Panc1 (cell line): Measurements from ENCODE around the gene CFAP68. TPM values are rescaled to one million over a fixed set of nuclear protein-coding genes. Genes with fewer than 3 reads are reported as not detected.

Experiments
- ATAC-seq: fragments of 200-7000 bp; cut with Tn5 transposase; 2 replicates; pipeline ENCODE4 v1.9.1; 2020; ENCODE audit warnings: mild to moderate bottlenecking, moderate library complexity
- BruUV-seq: library from RNA; stranded (reverse); fragments of 400-500 nt; replicated peaks from 2 replicates; lab custom pipeline; 2021; lab: Mats Ljungman, UMichigan
- CTCF ChIA-PET: fragments of 300-600 bp; sonication (Branson Sonifier 250); formaldehyde crosslinking; loops from one replicate; lab custom pipeline; 2022; ENCODE audit warnings: antibody characterized with exemption; lab: Charles Lee
- POLR2A ChIA-PET: fragments of 300-600 bp; sonication (Branson Sonifier 250); formaldehyde crosslinking; loops from one replicate; lab custom pipeline; 2022; ENCODE audit warnings: antibody characterized with exemption; lab: Charles Lee
- DNase-seq: peaks from one replicate; pipeline ENCODE4 v3.0.0-alpha.2; 2010; ENCODE audit warnings: low read depth, low spot score
- H3K27ac ChIP-seq: 2 replicates; pipeline ENCODE4 v1.5.1; 2011; ENCODE audit warnings: mild to moderate bottlenecking, low read length, inconsistent platforms
- H3K27me3 ChIP-seq: fragments of 200-500 bp; sonication (Bioruptor generic); 2 replicates; pipeline ENCODE4 v1.6.0; 2014; ENCODE audit warnings: low read length, inconsistent platforms; ENCODE audit not compliant: control insufficient read depth, insufficient read depth
- H3K36me3 ChIP-seq: fragments of 200-500 bp; sonication (Bioruptor generic); 2 replicates; pipeline ENCODE4 v1.5.1; 2014; ENCODE audit warnings: inconsistent platforms, mild to moderate bottlenecking, low read length, moderate library complexity; ENCODE audit not compliant: control insufficient read depth, insufficient read depth
- H3K4me1 ChIP-seq: 2 replicates; pipeline ENCODE4 v1.5.1; 2011; ENCODE audit warnings: inconsistent platforms, mild to moderate bottlenecking, low read length, moderate library complexity; ENCODE audit not compliant: control insufficient read depth, insufficient read depth
- H3K4me3 ChIP-seq, 2 experiments: 2 replicates each; pipeline ENCODE4 v1.5.1; 2011 to 2012; ENCODE audit warnings: low read depth in 2 of 2, low read length in 2 of 2, mild to moderate bottlenecking in 2 of 2, inconsistent platforms in 1 of 2, moderate library complexity in 1 of 2
- H3K9me3 ChIP-seq: fragments of 200-500 bp; sonication (Bioruptor generic); 2 replicates; pipeline ENCODE4 v1.5.1; 2014; ENCODE audit warnings: low read depth, mild to moderate bottlenecking, inconsistent platforms, low read length, moderate library complexity; ENCODE audit not compliant: control insufficient read depth, insufficient read depth
- POLR2AphosphoS5 ChIP-seq: IDR thresholded peaks from 2 replicates; pipeline ENCODE4 v1.6.1; 2012; ENCODE audit warnings: mild to moderate bottlenecking, low read depth, low read length, moderate library complexity
- SIN3A ChIP-seq: IDR thresholded peaks from 2 replicates; pipeline ENCODE4 v1.6.1; 2012; ENCODE audit warnings: low read depth, mild to moderate bottlenecking, low read length, moderate library complexity, borderline replicate concordance; ENCODE audit not compliant: insufficient read depth
- TCF7L2 ChIP-seq: IDR thresholded peaks from 2 replicates; pipeline ENCODE4 v1.6.1; 2011; ENCODE audit warnings: mild to moderate bottlenecking, low read depth, low read length, inconsistent platforms
- in situ Hi-C: cut with HindIII; loops from 2 replicates; pipeline ENCODE4 v1.10.0; 2016; ENCODE audit warnings: low sequenced_read_pairs, low pct_unique_long_range_greater_than_20kb
- intact Hi-C: fragments of 100-400 bp; cut with micrococcal nuclease; formaldehyde crosslinking; loops from one replicate; pipeline ENCODE4 v1.10.0; 2022; ENCODE audit not compliant: unreplicated experiment
- total RNA-seq: library from RNA; stranded (reverse); gene quantifications from one replicate; pipeline ENCODE4 v1.2.1, GENCODE V29; 2021; ENCODE audit not compliant: unreplicated experiment
- TF ChIP-seq, protein P1 (sequence below): fragments of 450-650 bp; IDR thresholded peaks from 2 replicates; pipeline ENCODE4 v1.5.1; 2017; ENCODE audit warnings: mild to moderate bottlenecking
- TF ChIP-seq, protein P2 (sequence below), 2 experiments: IDR thresholded peaks; 2 replicates each; pipeline ENCODE4 v1.6.1; 2011 to 2012; ENCODE audit warnings: low read depth in 2 of 2, control low read depth in 1 of 2, low read length in 1 of 2, mild to moderate bottlenecking in 1 of 2, moderate library complexity in 1 of 2; ENCODE audit not compliant: insufficient read depth in 1 of 2

CFAP68 gene
- total RNA-seq, 1 experiment from 2014 or later = 16.6 TPM

DNA sequence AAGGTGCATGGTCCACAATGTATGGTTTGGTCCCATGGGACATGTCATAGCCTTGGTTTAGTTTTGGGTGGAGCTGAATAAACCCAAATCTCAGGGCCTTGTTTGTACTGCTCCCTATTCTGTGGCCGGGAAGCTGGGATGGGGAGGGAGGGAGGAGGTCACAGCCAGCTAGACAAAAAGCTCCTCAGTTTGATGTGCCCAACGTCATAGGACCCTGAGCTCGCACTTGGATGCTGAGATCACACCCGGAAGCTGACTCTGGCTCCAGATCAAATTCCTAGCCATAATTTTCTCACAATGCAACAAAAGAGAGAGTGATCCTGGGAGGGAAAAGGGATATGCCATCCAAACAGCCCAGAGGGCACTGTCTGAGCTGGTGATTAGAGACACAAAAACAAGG is 34.7 kb downstream of the CFAP68 start:
- ChIA-PET POLR2A (interaction anchor here (0.6 kb wide), 1 partner anchor 13 kb away, joined by 3 read pairs; no protein-coding TSS in a partner anchor), CTCF (no interaction called here)
- Histone ChIP-seq H3K27ac (no peak overlapping the region), H3K4me1 (peaks cover 8% of the 10 kb centered on the region), H3K27me3 (peaks cover 11% of the 10 kb centered on the region), H3K36me3 (no peaks in the 10 kb centered on the region), H3K4me3 (no peak overlapping the region), H3K9me3 (no peaks in the 10 kb centered on the region)
- intact Hi-C loops = no loop called here
- in situ Hi-C loops = no loop called here
- BruUV-seq = no TSS peak
- no peak for TF ChIP-seq TCF7L2
- TF ChIP-seq, protein P1, sequence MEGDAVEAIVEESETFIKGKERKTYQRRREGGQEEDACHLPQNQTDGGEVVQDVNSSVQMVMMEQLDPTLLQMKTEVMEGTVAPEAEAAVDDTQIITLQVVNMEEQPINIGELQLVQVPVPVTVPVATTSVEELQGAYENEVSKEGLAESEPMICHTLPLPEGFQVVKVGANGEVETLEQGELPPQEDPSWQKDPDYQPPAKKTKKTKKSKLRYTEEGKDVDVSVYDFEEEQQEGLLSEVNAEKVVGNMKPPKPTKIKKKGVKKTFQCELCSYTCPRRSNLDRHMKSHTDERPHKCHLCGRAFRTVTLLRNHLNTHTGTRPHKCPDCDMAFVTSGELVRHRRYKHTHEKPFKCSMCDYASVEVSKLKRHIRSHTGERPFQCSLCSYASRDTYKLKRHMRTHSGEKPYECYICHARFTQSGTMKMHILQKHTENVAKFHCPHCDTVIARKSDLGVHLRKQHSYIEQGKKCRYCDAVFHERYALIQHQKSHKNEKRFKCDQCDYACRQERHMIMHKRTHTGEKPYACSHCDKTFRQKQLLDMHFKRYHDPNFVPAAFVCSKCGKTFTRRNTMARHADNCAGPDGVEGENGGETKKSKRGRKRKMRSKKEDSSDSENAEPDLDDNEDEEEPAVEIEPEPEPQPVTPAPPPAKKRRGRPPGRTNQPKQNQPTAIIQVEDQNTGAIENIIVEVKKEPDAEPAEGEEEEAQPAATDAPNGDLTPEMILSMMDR = no peak
- TF ChIP-seq POLR2AphosphoS5 = no peak
- TF ChIP-seq, protein P2, sequence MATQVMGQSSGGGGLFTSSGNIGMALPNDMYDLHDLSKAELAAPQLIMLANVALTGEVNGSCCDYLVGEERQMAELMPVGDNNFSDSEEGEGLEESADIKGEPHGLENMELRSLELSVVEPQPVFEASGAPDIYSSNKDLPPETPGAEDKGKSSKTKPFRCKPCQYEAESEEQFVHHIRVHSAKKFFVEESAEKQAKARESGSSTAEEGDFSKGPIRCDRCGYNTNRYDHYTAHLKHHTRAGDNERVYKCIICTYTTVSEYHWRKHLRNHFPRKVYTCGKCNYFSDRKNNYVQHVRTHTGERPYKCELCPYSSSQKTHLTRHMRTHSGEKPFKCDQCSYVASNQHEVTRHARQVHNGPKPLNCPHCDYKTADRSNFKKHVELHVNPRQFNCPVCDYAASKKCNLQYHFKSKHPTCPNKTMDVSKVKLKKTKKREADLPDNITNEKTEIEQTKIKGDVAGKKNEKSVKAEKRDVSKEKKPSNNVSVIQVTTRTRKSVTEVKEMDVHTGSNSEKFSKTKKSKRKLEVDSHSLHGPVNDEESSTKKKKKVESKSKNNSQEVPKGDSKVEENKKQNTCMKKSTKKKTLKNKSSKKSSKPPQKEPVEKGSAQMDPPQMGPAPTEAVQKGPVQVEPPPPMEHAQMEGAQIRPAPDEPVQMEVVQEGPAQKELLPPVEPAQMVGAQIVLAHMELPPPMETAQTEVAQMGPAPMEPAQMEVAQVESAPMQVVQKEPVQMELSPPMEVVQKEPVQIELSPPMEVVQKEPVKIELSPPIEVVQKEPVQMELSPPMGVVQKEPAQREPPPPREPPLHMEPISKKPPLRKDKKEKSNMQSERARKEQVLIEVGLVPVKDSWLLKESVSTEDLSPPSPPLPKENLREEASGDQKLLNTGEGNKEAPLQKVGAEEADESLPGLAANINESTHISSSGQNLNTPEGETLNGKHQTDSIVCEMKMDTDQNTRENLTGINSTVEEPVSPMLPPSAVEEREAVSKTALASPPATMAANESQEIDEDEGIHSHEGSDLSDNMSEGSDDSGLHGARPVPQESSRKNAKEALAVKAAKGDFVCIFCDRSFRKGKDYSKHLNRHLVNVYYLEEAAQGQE (IDR thresholded peaks at IDR 0.05; ENCODE audit: insufficient read depth in 1 of 2, low read depth in 2 of 2, low read length in 1 of 2) = no peak
- no peak for TF ChIP-seq SIN3A
- DNase-seq (no peak), ATAC-seq (no peak)

DNA sequence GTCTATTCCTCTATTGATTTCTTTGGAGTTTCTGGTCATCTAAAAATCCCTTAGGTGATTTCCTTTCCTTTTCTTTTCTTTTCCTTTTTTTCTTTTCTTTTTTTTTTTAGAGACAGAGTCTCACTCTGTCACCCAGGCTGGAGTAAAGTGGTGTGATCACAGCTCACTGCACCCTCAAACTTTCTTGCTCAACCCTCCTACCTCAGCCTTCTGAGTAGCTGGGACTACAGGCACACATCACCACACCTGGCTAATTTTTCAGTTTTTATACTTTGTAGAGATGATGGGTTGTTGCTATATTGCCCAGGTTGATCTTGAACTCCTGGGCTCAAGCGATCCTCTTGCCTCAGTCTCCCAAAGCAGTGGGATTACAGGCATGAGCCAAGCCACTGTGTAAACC is 37.4 kb downstream of the CFAP68 start:
- ChIA-PET POLR2A (no interaction called here), CTCF (no interaction called here)
- no peaks in the 10 kb centered on the region for H3K27me3 ChIP-seq
- BruUV-seq = no TSS peak
- no peaks in the 10 kb centered on the region for H3K36me3 ChIP-seq
- intact Hi-C loops (no loop called here), in situ Hi-C loops (no loop called here)
- H3K4me3 ChIP-seq = no peak overlapping the region
- H3K4me1 ChIP-seq = peaks cover 7% of the 10 kb centered on the region
- ATAC-seq (no peak), DNase-seq (no peak)
- H3K27ac ChIP-seq = no peak overlapping the region
- H3K9me3 ChIP-seq = no peaks in the 10 kb centered on the region
- TF ChIP-seq, protein P2 (IDR thresholded peaks at IDR 0.05; ENCODE audit: insufficient read depth in 1 of 2, low read depth in 2 of 2, low read length in 1 of 2) = no peak
